ENCODE results near the gene KCNG2. TPM values are rescaled to one million over a fixed set of nuclear protein-coding genes. Genes with fewer than 3 reads are reported as not detected.
"Not testable (repeated sequence)": the region's sequence is repeated elsewhere in the genome, so short reads cannot be mapped to it uniquely, and the experiment has no call there.

KCNG2 gene
- total RNA-seq: not detected in 2 replicates

GRCh38 chr18:79797518-79798345 is at the start of gene KCNG2:
Gene KCNG2 (plus strand): TSS chr18:79797938. CDS start chr18:79863668, 65,730 bp downstream.
- intact Hi-C loops (cut with micrococcal nuclease): loop anchor here (10.0 kb wide), 1 partner anchor 157 kb away; the partner anchor contains the start of gene SLC66A2

- intact Hi-C loops (cut with micrococcal nuclease): no loop called here
Measured at GRCh38 chr18:79748321-79749180, 49.2 kb upstream of the KCNG2 start.

- intact Hi-C loops (cut with micrococcal nuclease): no loop called here
Measured at GRCh38 chr18:79749251-79750191, 48.2 kb upstream of the KCNG2 start.

- intact Hi-C loops (cut with micrococcal nuclease): no loop called here
Measured at GRCh38 chr18:79750980-79751571, 46.7 kb upstream of the KCNG2 start.

GRCh38 chr18:79751918-79752578 is 45.7 kb upstream of the KCNG2 start:
- intact Hi-C loops (cut with micrococcal nuclease): not testable (repeated sequence)

- intact Hi-C loops (cut with micrococcal nuclease): not testable (repeated sequence)
Measured at GRCh38 chr18:79752946-79753345, 44.8 kb upstream of the KCNG2 start.

GRCh38 chr18:79753391-79753851 is 44.3 kb upstream of the KCNG2 start:
- intact Hi-C loops (cut with micrococcal nuclease): no loop called here

GRCh38 chr18:79754022-79754761 is 43.5 kb upstream of the KCNG2 start:
- intact Hi-C loops (cut with micrococcal nuclease): no loop called here

- intact Hi-C loops (cut with micrococcal nuclease): no loop called here
Measured at GRCh38 chr18:79754831-79755351, 42.8 kb upstream of the KCNG2 start.

GRCh38 chr18:79755496-79756142 is 42.1 kb upstream of the KCNG2 start:
- intact Hi-C loops (cut with micrococcal nuclease): no loop called here

GRCh38 chr18:79756143-79756500 is 41.6 kb upstream of the KCNG2 start:
- intact Hi-C loops (cut with micrococcal nuclease): no loop called here

- intact Hi-C loops (cut with micrococcal nuclease): no loop called here
Measured at GRCh38 chr18:79756826-79757225, 40.9 kb upstream of the KCNG2 start.

GRCh38 chr18:79760348-79760747 is 37.4 kb upstream of the KCNG2 start:
- intact Hi-C loops (cut with micrococcal nuclease): no loop called here

- intact Hi-C loops (cut with micrococcal nuclease): no loop called here
Measured at GRCh38 chr18:79760881-79761280, 36.9 kb upstream of the KCNG2 start.

- intact Hi-C loops (cut with micrococcal nuclease): no loop called here
Measured at GRCh38 chr18:79763407-79763806, 34.3 kb upstream of the KCNG2 start.

GRCh38 chr18:79764131-79764530 is 33.6 kb upstream of the KCNG2 start:
- intact Hi-C loops (cut with micrococcal nuclease): no loop called here

GRCh38 chr18:79765491-79766245 is 32.1 kb upstream of the KCNG2 start:
- intact Hi-C loops (cut with micrococcal nuclease): no loop called here

- intact Hi-C loops (cut with micrococcal nuclease): no loop called here
Measured at GRCh38 chr18:79766308-79766707, 31.4 kb upstream of the KCNG2 start.
